Keratinocyte (primary cell): Measurements from ENCODE around the gene CCL28. TPM values are rescaled to one million over a fixed set of nuclear protein-coding genes. Genes with fewer than 3 reads are reported as not detected.

Source experiments
- DNase-seq: peaks from one replicate; pipeline ENCODE4 v3.0.0-alpha.2; 2011; ENCODE audit warnings: low read depth, missing footprints, low spot score
- FAIRE-seq: peaks from 2 replicates; lab custom pipeline; 2011; peaks lifted over from hg19 to GRCh38; lab: Jason Lieb, UNC
- H2AFZ ChIP-seq: 2 replicates; pipeline ENCODE4 v1.6.0; 2012; ENCODE audit warnings: low read length, control low read depth, inconsistent platforms; ENCODE audit not compliant: control insufficient read depth
- H3K27ac ChIP-seq: 2 replicates; pipeline ENCODE4 v1.5.1; 2011; ENCODE audit warnings: low read length; ENCODE audit not compliant: control insufficient read depth, insufficient read depth
- H3K27me3 ChIP-seq: 3 replicates; pipeline ENCODE4 v1.6.0; 2011; ENCODE audit warnings: low read length; ENCODE audit not compliant: control insufficient read depth, insufficient read depth; ENCODE audit errors: extremely low read depth
- H3K36me3 ChIP-seq, 2 experiments: 2 replicates in 1 of 2; 3 replicates in 1 of 2; pipeline ENCODE4 v1.5.1; 2011; ENCODE audit warnings: low read length in 2 of 2, mild to moderate bottlenecking in 1 of 2; ENCODE audit not compliant: control insufficient read depth in 2 of 2, insufficient read depth in 2 of 2; ENCODE audit errors: extremely low read depth in 1 of 2
- H3K4me1 ChIP-seq: 3 replicates; pipeline ENCODE4 v1.5.1; 2011; ENCODE audit warnings: low read length; ENCODE audit not compliant: control insufficient read depth, insufficient read depth; ENCODE audit errors: extremely low read depth
- H3K4me2 ChIP-seq: 3 replicates; pipeline ENCODE4 v1.6.0; 2011; ENCODE audit warnings: low read depth, low read length; ENCODE audit not compliant: control insufficient read depth, insufficient read depth; ENCODE audit errors: extremely low read depth
- H3K4me3 ChIP-seq, 3 experiments: fragments of 200-600 bp in 1 of 3; sonication (generic) in 1 of 3; 2 replicates in 2 of 3; 3 replicates in 1 of 3; pipeline ENCODE4 v1.5.1; 2011 to 2016; ENCODE audit warnings: low read length in 3 of 3, mild to moderate bottlenecking in 3 of 3, control low read depth in 2 of 3, inconsistent platforms in 1 of 3, low read depth in 1 of 3, mixed read lengths in 1 of 3, mixed run types in 1 of 3, moderate library complexity in 1 of 3; ENCODE audit not compliant: control insufficient read depth in 2 of 3, insufficient read depth in 2 of 3; ENCODE audit errors: extremely low read depth in 1 of 3
- H3K79me2 ChIP-seq: 2 replicates; pipeline ENCODE4 v1.6.0; 2012; ENCODE audit warnings: low read length; ENCODE audit not compliant: control insufficient read depth, insufficient read depth
- H3K9ac ChIP-seq: 3 replicates; pipeline ENCODE4 v1.6.0; 2011; ENCODE audit warnings: low read length; ENCODE audit not compliant: control insufficient read depth, insufficient read depth; ENCODE audit errors: extremely low read depth
- H3K9me1 ChIP-seq: 3 replicates; pipeline ENCODE4 v1.6.0; 2011; ENCODE audit warnings: low read length; ENCODE audit not compliant: control insufficient read depth, insufficient read depth; ENCODE audit errors: extremely low read depth
- H3K9me3 ChIP-seq: 2 replicates; pipeline ENCODE4 v1.5.1; 2012; ENCODE audit warnings: low read depth, low read length; ENCODE audit not compliant: control insufficient read depth
- H4K20me1 ChIP-seq: 3 replicates; pipeline ENCODE4 v1.6.0; 2011; ENCODE audit warnings: low read length; ENCODE audit not compliant: control insufficient read depth, insufficient read depth; ENCODE audit errors: extremely low read depth
- CTCF ChIP-seq, 3 experiments: IDR thresholded peaks in 1 of 3; conservative IDR thresholded peaks in 1 of 3; optimal IDR thresholded peaks in 1 of 3; 2 replicates in 2 of 3; 3 replicates in 1 of 3; pipeline versions ENCODE3 to v1.5.1; 2011; ENCODE audit warnings: low read length in 3 of 3, mild to moderate bottlenecking in 3 of 3, moderate library complexity in 2 of 3, control low read depth in 1 of 3, inconsistent platforms in 1 of 3; ENCODE audit not compliant: insufficient read depth in 2 of 3; ENCODE audit errors: extremely low read depth in 1 of 3
- EZH2 ChIP-seq: IDR thresholded peaks from one replicate; pipeline ENCODE4 v1.6.1; 2012; ENCODE audit warnings: inconsistent platforms, mild to moderate bottlenecking, low read length, moderate library complexity
- dilution Hi-C: fragments of 300-500 bp; cut with MboI; formaldehyde crosslinking; loops from one replicate; pipeline ENCODE4 v1.7.0; 2020; ENCODE audit warnings: low sequenced_read_pairs; ENCODE audit not compliant: extremely low pct_ligation_motif_present
- polyA plus RNA-seq, 5 experiments: library from polyadenylated mRNA; depleted of rRNA in 3 of 5; stranded (reverse) in 3 of 5; stranded (forward) in 1 of 5; unstranded in 1 of 5; fragments of >200 nt; gene quantifications; 1 replicate in 1 of 5; 2 replicates in 3 of 5; 3 replicates in 1 of 5; pipeline versions ENCODE4 v1.2.1 to v1.2.3, GENCODE V29; 2011 to 2012; ENCODE audit warnings: missing spikeins in 2 of 5, low read depth in 1 of 5, low replicate concordance in 1 of 5

The CCL28 gene
- polyA plus RNA-seq, 1 donor (not counting 4 experiments of a cell fraction or from before 2014, with no cell fraction given): 1.9 TPM

- dilution Hi-C loops: no loop called here
- Histone ChIP-seq H3K4me3 (no peak overlapping the region), H3K9me3 (peaks cover 4% of the 10 kb centered on the region), H3K79me2 (no peaks in the 10 kb centered on the region), H3K9ac (no peak overlapping the region), H2AFZ (no peak overlapping the region), H3K9me1 (no peaks in the 10 kb centered on the region), H3K27ac (no peak overlapping the region), H3K4me1 (peaks cover 13% of the 10 kb centered on the region), H3K36me3 (no peaks in the 10 kb centered on the region), H3K27me3 (no peaks in the 10 kb centered on the region), H3K4me2 (no peak overlapping the region), H4K20me1 (no peaks in the 10 kb centered on the region)
- no peak for FAIRE-seq
- no peak for DNase-seq
- TF ChIP-seq EZH2 (no peak), CTCF (optimal IDR thresholded peaks at IDR 0.05 in 1 of 3, IDR thresholded peaks at IDR 0.05 in 1 of 3, conservative IDR thresholded peaks at IDR 0.05 in 1 of 3; ENCODE audit: extremely low read depth in 1 of 3, insufficient read depth in 2 of 3, low read length in 3 of 3) (no peak)
Observed at GRCh38 chr5:43357878-43358281, 54.3 kb downstream of the CCL28 start.

GRCh38 chr5:43357067-43357466 lies 55.1 kb downstream of the CCL28 start:
- DNase-seq (no peak), FAIRE-seq (no peak)
- TF ChIP-seq EZH2 (no peak), CTCF (optimal IDR thresholded peaks at IDR 0.05 in 1 of 3, IDR thresholded peaks at IDR 0.05 in 1 of 3, conservative IDR thresholded peaks at IDR 0.05 in 1 of 3; ENCODE audit: extremely low read depth in 1 of 3, insufficient read depth in 2 of 3, low read length in 3 of 3) (no peak)
- no peak overlapping the region for H3K4me3 ChIP-seq
- no peaks in the 10 kb centered on the region for H3K9me1 ChIP-seq
- dilution Hi-C loops: no loop called here
- no peak overlapping the region for H2AFZ ChIP-seq
- H3K27ac ChIP-seq: no peak overlapping the region
- H3K27me3 ChIP-seq: no peaks in the 10 kb centered on the region
- H3K9me3 ChIP-seq: peaks cover 4% of the 10 kb centered on the region
- no peaks in the 10 kb centered on the region for H3K79me2 ChIP-seq
- no peak overlapping the region for H3K4me2 ChIP-seq
- H3K9ac ChIP-seq: no peak overlapping the region
- no peaks in the 10 kb centered on the region for H4K20me1 ChIP-seq
- H3K4me1 ChIP-seq: peaks cover 8% of the 10 kb centered on the region
- H3K36me3 ChIP-seq: no peaks in the 10 kb centered on the region
